GM18499 (cell line): ENCODE measurements around the gene LPAR4.
"Not testable (repeated sequence)": the region's sequence is repeated elsewhere in the genome, so short reads cannot be mapped to it uniquely, and the experiment has no call there.

ENCODE experiments used
- ATAC-seq: cut with Tn5 transposase; IDR thresholded peaks from one replicate; pipeline ENCODE4 v1.9.1; 2021; ENCODE audit warnings: moderate number of reproducible peaks; ENCODE audit not compliant: insufficient read depth, unreplicated experiment

The LPAR4 gene, protein sequence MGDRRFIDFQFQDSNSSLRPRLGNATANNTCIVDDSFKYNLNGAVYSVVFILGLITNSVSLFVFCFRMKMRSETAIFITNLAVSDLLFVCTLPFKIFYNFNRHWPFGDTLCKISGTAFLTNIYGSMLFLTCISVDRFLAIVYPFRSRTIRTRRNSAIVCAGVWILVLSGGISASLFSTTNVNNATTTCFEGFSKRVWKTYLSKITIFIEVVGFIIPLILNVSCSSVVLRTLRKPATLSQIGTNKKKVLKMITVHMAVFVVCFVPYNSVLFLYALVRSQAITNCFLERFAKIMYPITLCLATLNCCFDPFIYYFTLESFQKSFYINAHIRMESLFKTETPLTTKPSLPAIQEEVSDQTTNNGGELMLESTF

DNA sequence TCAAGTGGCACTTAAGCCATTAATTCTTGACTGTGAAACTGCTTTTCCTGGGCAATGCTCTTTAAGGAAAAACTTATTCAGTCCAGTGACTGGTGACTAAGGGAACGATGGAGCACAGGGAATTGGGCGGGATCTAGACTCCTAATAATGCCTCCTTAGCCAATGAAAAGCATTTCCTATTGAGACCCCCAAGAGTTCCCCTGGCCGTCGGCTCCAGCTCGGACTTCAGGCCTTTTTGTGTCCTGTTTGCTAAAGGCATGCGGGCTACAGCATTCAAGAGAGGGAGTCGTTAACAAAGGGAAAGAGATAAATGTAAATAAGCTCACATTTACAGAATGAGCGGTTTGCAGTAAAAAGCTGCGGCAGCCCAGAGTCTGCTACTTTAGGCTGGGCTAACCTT, at the start of gene LPAR4:
Gene LPAR4, plus strand, starts transcription at position 232 of the 400 bp plus-strand sequence. CDS start 7,150 bp downstream, outside the sequence.
- ATAC-seq: no peak

DNA sequence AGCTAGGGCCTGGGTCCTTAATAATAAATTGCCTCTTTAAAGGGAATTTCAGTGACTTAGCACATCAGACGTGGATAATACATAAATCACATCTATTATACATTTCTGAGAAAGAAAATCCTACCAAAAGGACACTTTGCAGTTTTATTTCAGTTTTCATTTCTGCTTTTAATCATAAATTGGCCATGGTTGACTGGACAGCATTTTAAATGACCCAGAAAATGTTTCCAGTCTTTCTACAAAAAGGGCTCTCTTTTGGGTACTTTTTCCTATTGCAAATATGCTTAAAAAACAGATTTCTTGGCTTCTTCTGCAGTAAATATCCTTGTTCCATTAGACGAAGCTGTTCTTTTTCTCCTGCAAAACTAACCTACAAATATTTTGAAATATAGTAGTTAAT, 41.4 kb upstream of the LPAR4 start:
- no peak for ATAC-seq

DNA sequence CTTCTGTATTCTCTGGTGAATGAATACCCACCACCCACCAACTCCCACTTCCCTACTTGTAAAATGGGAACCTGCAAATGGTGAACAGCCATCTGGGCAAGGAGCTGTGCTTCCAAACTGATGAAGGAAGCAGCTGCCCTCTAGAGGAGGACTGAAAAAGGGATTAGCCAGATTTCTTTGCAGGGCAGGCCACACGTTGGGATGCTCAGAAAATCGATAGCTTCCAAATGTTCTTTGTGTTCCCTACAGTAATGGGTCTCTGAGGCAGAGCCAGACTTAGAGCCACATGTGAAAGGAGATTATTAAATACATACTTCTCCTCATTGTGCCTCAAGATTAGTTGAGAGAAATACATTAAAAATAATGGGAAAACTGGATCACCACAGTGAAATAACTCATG, 39.3 kb upstream of the LPAR4 start:
- no peak for ATAC-seq

DNA sequence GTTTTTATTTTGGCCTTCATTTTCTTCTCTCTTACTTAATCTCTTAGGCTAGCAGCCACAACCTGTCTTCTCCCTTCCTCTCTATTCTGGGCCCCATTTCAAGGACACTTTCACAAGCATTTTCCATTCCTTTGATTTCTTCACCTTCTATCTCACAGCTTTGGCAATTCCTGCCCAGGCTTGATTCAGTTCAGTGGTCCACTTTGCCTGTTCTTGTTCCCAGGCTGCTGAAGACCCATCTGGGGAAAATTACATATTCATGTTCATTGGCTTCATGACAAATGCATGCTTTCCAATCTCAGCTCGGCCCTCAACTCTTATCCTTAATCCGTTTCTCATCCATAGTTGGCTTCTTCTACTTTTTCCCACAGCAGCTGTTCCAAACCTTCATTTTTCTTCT, 38.7 kb upstream of the LPAR4 start:
- no peak for ATAC-seq

DNA sequence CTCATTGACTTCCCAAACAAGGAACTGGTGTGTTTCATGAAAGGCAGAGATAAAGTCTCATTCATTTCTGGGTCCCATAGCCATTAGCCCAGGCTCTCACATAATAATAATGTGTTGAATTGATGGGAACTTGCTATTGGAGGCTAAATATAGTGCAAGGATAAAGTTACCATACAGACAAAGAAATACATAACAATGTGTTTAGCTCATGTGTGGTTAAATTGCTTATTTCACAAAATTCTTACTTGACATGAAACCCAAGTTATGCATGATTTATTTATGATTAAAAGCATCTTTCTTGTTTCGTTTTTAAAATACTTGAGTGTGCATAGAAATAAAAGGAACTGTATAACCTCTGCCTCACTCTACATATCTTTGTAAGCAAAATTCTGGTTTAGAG, 37.3 kb upstream of the LPAR4 start:
- no peak for ATAC-seq

DNA sequence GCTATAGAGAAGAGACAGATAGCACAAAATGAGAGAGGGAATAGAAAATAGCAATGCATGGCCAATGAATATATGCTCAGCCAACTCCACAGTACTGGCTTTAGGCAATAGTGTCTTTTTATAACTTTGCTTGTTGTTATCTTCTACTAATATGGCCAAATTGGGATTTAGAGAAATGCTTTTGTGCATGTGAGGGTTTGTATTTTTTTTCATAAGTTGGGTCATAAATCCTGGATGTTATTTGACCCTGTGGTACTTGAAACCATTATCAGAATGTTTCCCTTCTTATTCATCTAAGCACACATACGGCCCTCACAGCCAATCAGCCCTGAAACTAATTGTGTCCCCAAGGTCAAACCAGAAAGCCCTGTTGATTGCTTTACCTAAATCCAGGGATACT, 35.2 kb upstream of the LPAR4 start:
- no peak for ATAC-seq

DNA sequence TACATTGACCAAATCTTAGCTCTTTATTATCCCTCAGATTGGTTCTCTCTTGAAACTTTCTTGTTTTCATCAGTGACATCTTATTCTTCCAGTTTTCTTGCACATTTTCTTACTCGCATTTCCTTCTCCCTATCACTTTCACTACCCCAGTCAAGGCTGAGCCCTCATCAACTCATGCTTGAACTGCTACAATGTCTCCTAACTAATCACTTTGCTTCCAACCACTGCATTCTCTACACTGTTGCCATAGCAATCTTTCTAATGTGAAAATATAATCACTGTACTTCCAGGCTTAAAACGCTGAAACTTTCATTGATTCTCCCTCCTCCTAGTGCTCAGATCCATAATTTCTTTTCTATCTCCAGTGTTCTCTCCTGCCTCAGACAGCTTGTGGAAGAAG, 22.2 kb upstream of the LPAR4 start:
- ATAC-seq: no peak

DNA sequence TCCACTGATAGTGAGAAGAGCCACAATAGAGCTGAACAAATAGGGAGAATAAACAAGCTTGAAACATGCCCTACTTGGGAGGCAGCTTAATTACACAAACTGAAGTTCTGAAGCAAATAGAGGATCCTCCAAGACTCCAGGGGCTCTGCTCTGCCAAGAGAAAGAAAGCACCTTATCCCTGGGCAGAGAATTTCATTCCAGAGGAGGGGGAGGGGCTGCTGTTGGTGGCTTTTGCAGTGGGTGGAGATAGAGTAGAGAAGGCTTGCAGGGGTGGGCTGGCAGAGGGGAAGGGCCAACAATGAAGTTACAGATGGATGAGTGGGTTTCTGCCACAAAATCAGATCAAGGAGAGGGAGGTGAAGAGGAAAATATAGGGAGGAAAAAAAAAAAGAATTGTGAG, 1.0 kb upstream of the LPAR4 start:
- ATAC-seq: no peak

DNA sequence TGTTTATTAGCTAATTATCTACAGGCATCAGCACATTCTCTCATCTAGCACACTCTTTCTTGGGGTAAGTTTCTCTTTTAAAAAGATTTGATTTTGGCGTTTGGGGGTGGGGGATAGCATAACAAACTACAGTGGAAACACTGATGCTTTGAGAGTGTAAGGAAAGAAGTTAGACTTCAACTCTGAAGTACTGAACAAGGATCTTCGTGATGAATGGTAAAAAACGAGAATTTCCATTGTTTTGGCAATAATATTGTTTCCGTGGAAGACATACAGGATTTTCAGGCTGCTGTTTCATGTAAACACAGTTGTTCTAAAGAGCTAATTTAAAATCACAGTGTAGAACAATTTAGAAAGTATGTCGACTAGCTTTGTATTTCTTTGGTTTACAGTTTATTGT, 451 bp downstream of the LPAR4 start:
- ATAC-seq: no peak

DNA sequence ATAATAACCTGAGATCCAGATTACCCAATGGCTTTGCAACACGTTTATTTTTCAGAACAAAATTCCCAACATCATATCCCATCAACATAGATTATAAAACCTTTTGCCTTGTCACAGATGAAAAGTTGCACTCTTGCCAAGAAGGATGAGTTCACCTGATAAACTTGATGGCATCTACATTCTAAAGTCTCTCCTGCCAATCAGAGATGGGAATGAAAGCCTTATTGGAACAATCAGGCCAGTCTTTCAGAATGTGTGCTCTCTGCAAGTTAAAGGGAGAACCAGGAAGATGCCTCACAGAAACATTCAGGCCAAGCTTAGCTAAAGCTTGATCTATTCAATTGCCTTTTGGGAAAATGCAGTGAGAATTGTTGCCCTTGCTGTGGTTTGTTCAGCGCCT, 1.3 kb downstream of the LPAR4 start:
- ATAC-seq: no peak

DNA sequence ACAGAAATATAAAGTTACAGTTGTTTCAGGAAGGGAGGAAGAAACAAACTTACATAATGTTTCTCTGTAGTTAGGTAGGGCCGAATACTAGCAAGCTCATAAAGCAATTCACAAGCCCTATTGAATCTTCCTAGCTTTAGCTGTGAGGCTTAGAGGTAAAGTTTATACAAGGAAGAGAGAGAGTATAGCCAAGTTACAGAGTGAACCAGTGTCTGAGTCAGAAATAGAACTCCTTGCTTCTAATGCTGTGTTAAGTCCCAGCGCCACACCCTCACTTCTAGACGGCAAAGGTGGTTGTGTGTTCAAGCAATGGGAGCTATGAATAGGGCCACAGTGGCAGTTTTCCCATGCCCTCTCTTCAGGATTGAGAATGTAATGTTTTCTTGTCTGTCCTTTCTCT, 6.1 kb downstream of the LPAR4 start:
- ATAC-seq: no peak

DNA sequence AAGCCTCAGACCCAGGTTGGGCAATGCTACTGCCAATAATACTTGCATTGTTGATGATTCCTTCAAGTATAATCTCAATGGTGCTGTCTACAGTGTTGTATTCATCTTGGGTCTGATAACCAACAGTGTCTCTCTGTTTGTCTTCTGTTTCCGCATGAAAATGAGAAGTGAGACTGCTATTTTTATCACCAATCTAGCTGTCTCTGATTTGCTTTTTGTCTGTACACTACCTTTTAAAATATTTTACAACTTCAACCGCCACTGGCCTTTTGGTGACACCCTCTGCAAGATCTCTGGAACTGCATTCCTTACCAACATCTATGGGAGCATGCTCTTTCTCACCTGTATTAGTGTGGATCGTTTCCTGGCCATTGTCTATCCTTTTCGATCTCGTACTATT, 7.4 kb downstream of the LPAR4 start:
- peak; percentile 88 for ATAC-seq

DNA sequence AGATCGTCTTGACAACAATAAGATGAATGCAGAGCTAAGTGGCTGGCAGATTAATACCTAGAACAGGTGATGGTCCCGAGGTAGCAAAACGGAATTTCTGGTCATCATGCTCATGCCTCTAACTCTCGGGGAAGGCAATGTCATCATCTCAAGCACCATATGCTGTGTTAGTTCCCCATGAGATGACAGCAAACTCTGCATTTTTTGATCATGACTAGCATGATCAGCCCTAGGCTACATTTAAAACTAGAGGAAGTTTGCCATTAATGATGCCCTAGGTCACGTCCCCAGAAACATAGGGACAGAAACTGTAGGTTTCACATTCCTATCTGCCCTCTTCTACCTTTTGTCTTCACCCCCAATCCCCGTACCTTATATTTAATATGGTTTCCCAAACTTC, 11.6 kb downstream of the LPAR4 start:
- no peak for ATAC-seq

DNA sequence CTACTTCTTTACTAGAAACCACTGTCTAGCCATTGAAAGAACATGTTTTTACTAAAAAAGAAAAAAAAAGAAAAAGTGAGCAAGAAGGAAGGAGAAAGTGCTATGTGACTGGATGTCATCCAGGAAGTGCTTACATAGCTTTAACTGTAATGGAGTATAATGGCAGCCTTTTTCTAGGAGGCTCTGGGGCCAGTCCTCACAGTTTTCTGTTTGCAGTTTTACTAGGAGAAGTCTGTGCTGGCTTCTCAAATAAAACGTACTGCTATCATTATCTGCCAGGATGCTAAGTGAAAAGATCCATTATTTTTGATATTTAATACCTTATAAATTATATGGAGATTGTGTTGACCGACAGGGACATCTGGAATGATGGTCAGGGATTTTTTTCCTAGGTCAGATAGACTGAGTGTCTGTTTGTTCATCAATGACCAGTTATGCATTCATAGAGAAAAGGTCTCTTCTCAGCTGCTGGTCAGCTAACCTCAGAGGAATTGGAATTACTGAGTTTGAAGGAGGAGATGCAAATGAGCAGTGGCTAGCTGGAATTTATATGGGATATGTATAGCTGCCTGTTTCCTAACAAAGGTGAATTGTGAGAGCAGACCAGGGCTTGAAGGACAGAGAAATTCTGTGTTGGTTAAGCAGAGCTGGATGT, 21.7 kb downstream of the LPAR4 start:
- no peak for ATAC-seq

DNA sequence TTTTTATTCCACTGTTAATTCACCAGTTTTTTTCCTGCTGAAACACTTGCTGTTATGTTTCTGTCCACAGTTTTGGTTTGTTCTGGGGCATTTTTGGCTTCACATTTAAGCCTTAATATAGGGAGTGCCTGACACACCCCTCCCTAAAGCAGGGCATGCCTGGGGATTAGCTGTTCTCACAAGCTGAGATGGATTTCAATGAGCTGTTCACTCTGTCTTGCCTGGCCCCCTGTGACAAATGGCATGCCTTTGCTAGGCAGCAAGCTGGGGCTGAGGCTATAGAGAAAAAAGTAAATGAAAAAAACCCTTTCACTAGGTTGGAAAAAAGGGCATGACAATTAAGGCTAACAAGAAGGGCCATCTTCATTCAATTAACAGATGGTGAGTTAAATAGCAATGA, 22.4 kb downstream of the LPAR4 start:
- no peak for ATAC-seq

DNA sequence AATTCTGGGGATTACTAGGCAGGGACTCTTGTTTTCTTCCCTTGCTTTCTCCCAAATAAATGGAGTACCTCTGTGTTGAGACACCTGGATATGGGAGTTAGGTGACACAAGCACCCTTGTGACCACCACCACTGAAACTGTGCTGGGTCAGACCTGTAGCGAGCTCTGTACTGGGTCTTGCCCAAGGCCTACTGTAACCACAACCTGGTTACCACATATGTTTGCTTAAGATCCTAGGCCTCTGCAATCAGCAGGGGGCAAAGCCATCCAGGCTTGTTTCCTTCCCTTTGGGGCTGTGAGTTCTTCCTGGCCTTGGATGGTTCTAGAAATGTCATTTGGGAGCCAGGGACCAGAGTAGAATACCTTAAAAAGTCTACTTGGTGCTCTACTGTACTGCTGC, 49.4 kb downstream of the LPAR4 start:
- ATAC-seq: no peak

DNA sequence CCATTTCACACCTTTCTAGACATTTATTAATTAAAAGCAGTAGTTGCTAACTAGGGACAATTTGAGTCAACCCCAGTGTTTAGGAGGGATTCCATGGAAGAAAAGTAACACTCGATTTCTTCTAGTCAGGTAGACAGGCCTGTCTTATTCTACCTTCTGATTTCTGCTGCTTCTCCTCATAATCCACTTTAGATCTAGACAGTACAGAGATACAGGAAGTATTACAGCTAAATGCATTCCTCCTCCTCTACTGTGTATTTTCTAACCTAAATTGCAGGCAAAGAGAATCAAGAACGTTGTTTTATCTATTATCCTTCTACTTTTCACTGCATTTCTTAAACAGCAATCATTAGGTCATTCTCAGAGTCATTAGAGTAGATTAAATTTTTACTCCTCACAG, 52.6 kb downstream of the LPAR4 start:
- ATAC-seq: no peak

DNA sequence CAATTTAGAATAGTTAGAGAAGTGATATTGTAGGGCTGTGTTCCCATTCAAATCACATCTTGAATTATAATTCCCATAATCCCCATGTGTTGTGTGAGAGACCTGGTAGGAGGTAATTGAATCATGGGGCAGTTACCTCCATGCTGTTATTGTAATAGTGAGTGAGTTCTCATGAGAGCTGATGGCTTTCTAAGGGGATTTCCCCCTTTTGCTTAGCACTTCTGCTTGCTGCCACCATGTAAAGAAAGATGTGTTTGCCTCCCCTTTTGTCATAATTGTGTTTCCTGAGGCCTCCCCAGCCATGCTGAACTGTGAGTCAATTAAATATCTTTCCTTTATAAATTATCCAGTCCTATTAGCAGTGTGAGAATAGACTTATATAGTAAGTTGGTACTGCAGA, 53.2 kb downstream of the LPAR4 start:
- no peak for ATAC-seq

DNA sequence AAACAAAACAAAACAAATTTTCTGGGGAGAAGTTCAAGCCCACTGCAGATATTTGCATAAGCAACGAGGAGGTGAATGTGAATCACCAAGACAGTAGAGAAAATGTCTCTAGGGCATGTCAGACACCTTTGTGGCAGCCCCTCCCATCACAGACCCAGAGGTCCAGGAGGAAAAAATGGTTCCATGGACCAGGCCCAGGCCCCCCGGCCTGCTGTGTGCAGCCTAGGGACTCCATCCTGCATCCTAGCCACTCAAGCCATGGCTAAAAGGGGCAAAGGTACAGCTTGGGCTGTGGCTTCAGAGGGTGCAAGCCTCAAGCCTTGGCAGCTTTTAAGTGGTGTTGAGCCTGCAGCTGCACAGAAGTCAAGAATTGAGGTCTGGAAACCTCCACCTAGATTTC, 54.0 kb downstream of the LPAR4 start:
- no peak for ATAC-seq

DNA sequence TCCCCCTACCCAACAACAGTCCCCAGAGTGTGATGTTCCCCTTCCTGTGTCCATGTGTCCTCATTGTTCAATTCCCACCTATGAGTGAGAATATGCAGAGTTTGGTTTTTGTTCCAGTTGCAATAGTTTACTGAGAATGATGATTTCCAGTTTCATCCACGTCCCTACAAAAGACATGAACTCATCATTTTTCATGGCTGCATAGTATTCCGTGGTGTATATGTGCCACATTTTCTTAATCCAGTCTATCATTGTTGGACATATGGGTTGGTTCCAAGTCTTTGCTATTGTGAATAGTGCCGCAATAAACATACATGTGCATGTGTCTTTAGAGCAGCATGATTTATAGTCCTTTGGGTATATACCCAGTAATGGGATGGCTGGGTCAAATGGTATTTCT, 55.0 kb downstream of the LPAR4 start:
- ATAC-seq: not testable (repeated sequence)
